NCI-H2081 (cell line): ENCODE data around the gene CXorf58.
"Not testable (repeated sequence)": the region's sequence is repeated elsewhere in the genome, so short reads cannot be mapped to it uniquely, and the experiment has no call there.

Experiments used
- DNase-seq, 2 experiments: peaks; one replicate each; lab custom pipeline; 2025; lab: John Stamatoyannopoulos, UW

The CXorf58 gene, protein sequence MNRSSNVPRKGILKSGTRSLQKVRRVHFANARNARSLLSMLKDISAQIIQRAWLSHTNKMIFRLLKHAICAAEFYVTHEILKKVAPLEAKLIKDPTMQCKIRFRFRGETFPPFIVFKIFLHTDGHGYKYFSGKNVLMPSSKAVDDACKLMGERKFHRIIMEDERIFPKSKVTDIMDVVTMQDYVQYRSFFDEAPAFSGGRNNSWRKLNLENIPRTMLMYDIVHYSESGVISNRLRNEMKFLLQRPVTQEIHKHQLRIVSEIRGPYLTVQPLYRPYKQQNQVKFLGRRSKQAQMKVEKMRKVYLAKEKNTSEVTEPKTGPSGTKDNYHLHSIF

DNA sequence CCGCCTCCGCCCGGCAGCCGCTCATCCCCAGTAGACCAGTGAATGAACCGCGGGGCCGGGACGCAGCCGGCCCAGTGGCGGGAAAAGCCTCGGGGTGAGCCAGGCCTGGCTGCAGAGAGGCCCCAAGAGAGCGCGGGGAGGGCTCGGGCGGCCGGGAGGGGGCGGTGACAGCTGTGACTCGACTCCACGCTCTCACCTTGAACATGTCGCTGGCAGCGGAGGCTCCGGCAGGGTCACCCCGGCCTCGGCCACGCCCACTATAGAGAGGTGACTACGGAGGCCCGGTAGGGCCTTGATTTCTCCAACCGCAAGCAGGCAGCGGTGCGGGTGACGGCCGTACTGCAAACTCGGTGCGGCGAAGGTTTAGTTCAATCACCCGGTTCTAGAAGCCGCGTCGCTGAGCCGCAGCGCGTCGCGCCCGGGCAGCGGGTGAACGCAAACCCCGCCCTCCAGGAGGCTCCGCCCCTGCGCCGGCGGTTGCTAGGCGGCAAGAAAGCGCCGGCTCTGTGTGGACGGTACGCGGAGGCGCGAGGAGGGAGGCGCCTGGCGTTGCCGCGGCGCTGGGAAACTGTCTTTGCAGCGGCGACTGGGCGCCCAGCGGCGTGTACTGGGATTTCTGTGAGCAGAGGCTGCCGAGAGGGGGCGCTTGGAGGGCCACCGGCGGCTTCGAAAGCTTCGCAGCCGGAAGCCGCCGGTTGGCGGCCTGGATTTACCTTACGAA, at the start of gene CXorf58, which contains the start of gene APOO:
CXorf58 (plus strand) TSS at position 509 of the 721 bp plus-strand sequence. CDS start 2,297 bp downstream, outside the sequence.
APOO (minus strand) TSS at position 441 of the 721 bp plus-strand sequence; CDS start at position 205, 236 bp downstream.
- peak; percentile 91 to 95 for DNase-seq

- DNase-seq: not testable (repeated sequence)
Observed at GRCh38 chrX:23859238-23859637, 48.6 kb upstream of the CXorf58 start.

DNA sequence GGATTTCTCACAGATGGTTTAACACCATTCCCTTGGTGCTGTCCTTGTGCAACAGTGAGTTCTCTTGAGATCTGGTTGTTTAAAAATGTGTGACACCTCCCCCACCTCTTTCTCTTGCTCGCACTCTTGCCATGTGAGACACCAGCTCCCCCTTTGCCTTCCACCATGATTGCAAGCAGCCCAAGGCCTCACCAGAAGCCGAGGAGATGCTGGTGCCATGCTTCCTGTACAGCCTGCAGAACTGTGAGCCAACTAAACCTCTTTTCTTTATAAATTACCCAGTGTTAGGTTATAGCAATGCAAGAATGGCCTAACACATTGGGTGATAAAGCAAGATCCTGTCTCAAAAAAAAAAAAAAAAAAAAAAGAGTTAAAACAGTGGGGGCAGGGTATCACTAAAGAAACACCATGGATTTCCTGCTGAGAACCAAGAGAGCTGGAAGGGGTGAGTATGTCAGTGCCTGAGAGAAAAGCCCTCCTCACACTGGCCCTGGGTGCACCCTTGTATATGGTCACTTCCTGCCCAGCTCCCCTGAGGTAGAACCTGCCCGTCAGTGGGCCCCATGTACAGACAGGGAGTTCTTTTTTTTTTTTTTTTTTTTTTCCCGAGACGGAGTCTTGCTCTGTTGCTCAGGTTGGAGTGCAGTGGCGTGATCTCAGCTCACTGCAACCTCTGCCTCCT, 46.5 kb upstream of the CXorf58 start:
- DNase-seq: no peak

DNA sequence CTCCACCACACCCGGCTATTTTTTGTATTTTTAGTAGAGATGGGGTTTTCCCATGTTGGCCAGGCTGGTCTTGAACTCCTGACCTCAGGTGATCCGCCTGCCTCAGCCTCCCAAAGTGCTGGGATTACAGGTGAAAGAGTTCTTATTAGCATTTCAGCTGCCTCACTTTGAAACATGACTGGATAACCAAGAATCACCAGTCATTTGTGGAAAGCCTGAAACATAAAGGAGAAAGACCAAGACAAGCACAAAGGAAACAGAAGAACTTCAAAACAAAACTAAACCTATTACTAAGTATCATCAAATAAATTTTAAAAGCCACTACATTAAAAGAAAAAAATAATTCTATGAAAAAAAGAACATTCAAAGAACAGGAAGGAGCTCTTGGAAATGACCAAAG, 45.9 kb upstream of the CXorf58 start:
- DNase-seq: not testable (repeated sequence)

- DNase-seq: no peak
Observed at GRCh38 chrX:23864742-23865326, 43.0 kb upstream of the CXorf58 start.

GRCh38 chrX:23870041-23870440, 37.8 kb upstream of the CXorf58 start:
- DNase-seq: no peak

- no peak for DNase-seq
Observed at GRCh38 chrX:23871905-23872546, 35.8 kb upstream of the CXorf58 start.

- DNase-seq: no peak
Observed at GRCh38 chrX:23879380-23880090, 28.3 kb upstream of the CXorf58 start.

GRCh38 chrX:23883737-23884354, 24.0 kb upstream of the CXorf58 start:
- DNase-seq: no peak

DNA sequence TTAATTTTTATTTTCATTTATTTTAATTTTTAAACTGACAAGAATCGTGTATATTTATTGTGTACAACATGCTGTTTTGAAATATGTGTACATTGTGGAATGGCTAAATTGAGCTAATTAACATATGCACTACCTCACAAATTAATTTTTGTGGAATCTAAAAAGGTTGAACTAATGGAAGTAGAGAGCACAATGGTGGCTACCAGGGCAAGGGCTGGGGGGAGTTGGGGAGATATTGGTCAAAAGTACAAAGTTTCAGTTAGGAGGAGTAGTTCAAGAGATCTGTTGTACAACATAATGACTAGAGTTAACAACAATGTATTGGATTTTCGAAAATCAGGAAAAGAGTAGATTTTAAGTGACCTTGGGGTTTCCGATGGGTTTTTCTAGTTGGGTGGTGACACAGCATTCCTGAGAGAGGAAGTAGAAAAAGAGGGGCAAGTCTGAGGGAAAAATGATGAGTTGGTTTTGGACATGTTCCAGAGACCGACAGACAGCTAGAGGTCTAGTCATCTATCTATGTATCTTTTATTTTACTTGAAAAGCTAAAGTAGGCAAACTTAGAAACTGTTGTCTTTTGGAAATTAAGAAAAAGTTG, 23.3 kb upstream of the CXorf58 start:
- no peak for DNase-seq

DNA sequence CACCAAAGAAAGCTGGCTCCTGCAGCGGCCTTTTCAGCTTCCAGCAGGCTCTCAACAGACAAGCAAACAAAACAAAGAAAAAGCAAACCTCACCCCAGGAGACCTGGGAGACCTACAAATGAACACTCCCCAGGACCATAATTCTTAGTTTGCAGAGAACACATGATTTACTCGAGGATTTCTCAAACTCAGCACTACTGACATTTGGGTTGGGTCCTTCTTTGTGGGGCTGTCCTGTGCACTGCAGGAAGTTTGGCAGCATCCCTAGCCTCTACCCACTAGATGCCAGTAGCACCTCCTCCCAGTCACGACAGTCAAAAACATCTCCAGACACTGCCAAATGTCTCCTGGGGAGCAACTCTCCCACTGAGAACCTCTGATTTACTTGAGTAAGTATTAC, 22.0 kb upstream of the CXorf58 start:
- peak; percentile 35 to 74 for DNase-seq

DNA sequence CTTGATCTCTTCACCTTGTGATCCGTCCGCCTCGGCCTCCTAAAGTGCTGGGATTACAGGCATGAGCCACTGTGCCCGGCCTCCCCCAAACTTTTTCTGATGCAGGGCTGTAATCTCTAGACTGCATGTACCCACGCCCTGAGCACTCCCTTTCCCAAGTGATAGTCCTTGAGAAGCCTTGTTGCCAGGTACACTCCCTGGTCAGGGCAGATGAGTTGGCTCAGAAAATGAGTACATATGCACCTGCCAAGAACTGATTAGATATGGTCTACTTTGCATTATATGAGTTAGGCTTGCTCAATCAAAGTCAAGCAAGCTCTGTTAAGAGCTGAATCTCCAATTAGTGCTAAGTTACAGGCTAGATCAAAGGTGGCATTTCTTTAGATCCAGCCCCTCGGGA, 20.4 kb upstream of the CXorf58 start:
- DNase-seq: no peak

GRCh38 chrX:23887918-23888317, 19.9 kb upstream of the CXorf58 start:
- no peak for DNase-seq

GRCh38 chrX:23888887-23889501, 18.8 kb upstream of the CXorf58 start:
- no peak for DNase-seq

GRCh38 chrX:23890933-23891332, 16.9 kb upstream of the CXorf58 start:
- DNase-seq: no peak

DNA sequence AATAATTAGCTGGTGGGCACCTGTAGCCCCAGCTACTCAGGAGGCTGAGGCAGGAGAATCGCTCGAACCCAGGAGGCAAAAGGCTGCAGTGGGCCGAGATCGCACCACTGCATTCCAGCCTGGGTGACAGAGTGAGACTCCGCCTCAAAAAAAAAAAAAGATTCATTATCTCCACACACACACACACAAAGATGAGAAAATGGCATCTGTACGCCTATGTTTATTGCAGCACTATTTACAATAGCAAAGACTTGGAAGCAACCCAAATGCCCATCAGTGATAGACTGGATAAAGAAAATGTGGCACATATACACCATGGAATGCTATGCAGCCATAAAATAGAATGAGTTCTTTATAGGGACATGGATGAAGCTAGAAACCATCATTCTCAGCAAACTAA, 12.8 kb upstream of the CXorf58 start:
- DNase-seq: not testable (repeated sequence)

DNA sequence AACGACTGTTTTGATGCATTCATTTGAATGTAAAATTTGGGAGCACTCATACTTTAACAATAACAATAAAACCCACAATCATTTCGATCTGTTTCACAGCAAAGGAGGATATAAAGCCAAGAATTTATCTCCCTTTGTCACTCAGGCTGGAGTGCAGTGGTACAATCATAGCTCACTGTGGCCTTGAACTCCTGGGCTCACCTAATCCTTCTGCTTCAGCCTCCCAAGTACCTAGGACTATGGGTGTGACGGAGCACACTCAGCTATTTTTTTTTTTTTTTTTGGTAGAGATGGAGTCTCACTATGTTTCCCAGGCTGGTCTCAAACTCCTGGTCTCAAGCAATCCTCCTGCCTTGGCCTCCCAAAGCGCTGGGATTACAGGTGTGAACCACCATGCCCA, 11.3 kb upstream of the CXorf58 start:
- DNase-seq: not testable (repeated sequence)

DNA sequence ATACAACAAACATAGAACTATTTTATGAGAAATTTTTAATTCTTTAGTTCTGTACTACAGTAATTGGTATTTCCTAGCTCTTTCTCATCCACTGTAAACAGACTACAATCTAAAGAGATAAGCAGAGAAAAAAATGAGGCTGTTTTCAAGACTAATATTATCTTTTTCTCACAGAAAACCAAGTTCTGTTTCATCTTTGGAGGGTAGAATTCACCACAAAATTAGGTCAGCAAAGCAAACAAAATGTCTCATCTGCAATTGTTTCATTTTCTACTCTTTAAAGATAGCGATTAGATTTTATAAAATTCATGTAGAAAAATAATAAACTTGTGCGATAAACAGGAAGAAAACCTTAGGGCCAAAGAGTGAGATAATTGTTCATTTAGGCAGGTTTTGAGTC, 10.8 kb upstream of the CXorf58 start:
- no peak for DNase-seq

GRCh38 chrX:23898412-23898959, 9.3 kb upstream of the CXorf58 start:
- DNase-seq: no peak
